Stimulated activated CD4-positive, alpha-beta T cell treated with anti-CD3 and anti-CD28 coated beads, Interleukin-4, amount 100 ng/mL, for 4 hours (primary cell): ENCODE results near the gene KRTAP10-3.

Experiments used
- DNase-seq, 2 experiments: peaks; one replicate each; pipeline ENCODE4 v3.0.0-alpha.2; 2020

Gene KRTAP10-3

DNA sequence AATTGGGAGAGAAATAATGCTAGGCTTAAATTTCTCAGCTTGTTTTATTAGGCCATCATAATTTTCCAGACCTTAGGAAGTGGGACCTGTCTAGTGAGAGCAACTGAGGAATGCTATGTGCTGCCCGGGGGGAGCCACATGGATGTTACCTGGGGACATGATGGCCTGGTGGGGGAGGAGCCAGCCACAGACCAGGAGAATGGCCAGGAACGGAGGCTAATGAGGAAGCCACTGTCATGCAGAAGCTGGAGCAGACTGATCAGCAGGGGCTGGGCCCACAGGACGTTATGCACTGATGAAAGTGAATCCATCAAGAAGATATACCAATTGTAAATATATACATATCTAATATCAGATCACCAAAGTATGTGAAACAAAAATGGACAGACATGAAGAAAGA is 14.0 kb downstream of the KRTAP10-3 start:
- no peak for DNase-seq

DNA sequence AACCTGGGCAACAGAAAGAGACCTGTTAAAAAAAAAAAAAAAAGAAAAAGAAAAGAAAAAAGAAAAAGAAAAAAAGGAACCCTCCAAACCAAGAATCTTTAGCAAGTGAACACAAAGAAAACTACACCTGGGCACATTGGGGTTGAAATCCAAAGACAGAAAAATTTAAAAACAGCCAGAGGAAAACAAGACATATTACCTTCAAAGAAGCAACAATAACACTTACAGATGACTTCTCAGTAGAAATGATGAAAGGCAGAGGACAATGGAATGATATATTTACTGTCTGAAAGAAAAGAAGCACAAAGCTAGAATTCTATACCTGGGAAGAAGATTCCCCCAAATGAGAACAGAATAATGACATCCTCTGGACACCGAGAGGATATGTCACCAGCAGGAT is 15.9 kb downstream of the KRTAP10-3 start:
- DNase-seq: no peak

DNA sequence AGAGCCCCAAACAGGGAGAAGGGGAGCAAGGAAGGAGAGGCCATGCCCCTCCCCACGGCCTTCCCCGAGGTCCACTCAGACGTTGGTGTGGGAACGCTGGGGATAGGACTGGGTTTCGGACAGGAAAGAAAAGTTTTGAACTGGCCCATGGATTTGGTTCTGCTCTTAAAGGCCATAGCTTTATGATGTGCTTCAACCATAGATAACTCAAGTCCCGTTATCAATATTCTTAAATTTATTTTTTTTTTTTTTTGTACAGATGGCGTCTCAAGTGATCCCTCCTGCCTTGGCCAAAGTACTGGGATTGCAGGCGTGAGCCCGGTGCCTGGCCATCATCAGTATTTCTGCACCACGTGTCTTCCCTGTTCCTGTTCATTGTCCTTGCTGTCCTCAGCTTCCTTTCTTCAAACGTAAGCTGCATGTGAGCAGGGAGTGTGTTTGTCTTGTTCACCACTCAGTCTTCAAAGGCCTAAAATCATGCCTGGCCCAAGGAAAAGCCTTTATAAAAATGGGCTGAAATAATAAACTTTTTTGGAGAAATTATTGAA is 17.8 kb downstream of the KRTAP10-3 start:
- DNase-seq: no peak

DNA sequence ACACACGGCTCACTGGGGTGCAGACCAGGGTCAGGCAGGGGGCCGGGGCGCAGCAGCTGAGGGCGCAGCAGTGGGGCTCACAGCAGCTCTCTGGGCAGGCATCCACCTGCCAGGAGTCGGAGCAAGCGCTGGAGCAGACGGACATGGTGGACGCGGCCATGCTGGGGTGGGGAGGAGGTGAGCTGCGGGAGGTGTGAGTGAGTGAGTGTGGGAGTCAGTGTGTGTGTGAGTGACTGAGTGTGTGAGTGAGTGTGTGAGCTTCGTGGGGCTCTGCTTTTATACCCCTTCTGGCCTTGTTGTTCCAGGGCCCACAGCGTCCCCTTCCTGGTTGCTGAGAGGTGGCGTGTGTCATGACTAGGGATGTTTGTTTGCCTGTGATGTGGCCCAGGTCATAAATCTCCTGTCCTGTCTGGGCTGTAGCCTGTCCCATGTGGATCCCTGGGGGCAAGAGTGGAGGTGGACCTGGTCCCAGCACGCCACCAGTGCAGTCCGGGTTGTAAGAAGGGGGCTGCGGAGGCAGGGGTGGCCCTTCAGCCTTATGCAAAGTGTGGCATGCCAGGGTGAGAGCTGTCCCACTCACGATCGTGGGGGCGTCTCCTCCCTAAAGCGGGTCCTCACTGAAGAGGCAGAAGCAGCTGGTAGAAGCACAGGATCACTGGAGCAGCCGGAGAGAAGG is 18.5 kb downstream of the KRTAP10-3 start, which contains the start of gene KRTAP10-1:
TSS of gene KRTAP10-1 (minus strand) at position 205 of the 676 bp plus-strand sequence. CDS start at position 160, 45 bp downstream.
- DNase-seq: no peak

DNA sequence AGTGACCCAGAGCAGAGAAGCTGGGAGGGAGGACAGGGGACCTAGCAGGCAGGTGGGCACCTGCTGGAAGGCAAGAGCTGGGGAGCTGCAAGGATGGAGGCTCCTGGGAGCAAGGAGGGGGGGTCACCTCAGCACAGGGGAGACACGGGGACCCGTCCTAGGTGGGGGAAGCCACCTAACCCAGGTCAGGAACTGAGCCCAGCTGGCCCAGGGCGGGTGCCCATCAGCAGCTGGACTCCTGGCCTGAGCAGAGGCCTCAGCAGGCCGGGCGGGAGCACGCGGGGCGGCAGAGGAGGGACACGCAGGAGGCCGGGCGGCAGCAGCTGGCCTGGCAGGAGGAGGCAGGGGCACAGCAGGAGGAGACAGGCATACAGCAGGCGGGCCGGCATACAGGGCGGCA is 19.5 kb downstream of the KRTAP10-3 start:
- no peak for DNase-seq

DNA sequence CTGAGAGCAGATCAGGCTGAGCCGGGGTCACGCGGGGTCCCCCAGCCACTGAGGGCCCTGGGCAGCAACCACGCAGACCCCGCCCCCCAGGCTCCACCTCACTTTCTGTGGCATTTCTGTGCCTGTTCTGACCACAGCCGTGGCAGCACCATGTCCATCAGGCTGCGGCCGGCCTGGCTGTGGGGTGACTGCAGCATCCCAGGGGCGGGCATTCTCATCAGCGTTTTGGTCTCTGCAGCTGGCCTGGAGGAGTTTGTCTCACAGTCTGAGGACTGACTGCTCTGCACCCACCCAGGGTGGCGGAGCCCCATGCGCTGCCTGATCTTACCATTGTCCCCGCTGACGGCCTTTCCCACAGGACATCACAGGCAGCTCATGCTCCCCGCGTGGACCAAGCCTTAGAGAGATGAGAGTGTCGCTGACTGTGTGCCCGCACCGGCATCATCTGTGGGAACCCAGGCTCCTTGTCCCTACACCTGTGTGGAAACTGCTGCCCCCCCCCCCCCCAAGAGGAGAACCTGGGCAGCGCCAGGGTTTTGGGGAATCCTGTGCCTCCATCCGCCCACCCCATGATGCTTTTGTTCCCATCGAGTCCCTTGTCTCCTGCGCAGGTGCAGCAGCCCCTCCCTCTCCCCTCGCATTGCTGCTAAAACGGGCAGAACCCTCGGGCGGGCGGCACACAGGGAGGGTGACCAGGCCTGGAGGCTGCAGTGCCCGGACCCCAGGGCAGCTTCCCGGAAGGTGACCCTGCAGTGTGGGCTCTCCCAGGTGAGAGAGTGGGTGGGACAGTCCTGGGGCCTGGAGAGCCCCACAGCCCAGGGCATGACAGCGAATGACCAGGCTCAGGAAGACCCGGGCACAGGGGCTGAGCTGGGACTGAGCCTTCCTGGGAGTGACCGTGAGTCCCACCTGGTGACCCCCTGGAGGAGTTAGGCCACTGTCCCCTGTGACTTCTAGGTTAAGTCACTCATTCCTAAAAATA is 20.4 kb downstream of the KRTAP10-3 start:
- DNase-seq: no peak

DNA sequence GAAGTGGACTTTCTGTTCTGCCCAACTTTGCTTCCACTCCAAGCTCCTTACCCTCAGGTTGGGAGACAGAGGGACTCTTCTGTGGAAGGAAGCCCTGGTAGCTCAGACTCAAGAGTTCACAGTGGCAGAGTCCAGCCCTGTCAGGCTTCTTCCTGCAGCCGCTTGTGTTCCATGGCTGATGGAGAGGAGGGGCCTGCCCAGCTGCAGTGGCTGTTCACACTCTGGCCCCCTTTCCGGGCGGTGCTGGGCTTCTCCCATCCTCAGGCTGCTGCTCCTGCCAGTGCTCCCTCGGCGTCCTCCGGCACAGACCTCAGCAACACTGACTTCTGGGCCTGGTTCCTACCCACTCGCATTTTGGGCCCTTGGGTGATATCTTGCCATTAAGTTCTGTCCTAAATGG is 22.6 kb downstream of the KRTAP10-3 start:
- no peak for DNase-seq

DNA sequence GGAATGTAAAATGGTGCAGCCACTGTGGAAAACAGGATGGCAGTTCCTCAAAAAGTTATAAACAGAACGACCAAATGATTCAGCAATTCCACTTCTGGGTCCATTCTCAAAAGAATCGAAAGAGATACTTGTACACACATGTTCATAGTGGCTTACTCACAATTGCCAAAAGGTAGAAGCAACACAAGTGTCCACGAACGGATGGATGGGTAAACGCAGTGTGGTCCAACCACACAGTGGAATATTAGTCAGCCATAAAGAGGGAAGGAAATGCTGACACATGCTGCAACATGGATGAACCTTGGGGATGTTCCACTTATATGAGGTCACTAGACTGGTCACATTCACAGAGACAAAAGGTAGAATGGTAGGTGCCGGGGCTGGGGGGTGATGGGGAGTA is 23.9 kb downstream of the KRTAP10-3 start:
- DNase-seq: no peak

DNA sequence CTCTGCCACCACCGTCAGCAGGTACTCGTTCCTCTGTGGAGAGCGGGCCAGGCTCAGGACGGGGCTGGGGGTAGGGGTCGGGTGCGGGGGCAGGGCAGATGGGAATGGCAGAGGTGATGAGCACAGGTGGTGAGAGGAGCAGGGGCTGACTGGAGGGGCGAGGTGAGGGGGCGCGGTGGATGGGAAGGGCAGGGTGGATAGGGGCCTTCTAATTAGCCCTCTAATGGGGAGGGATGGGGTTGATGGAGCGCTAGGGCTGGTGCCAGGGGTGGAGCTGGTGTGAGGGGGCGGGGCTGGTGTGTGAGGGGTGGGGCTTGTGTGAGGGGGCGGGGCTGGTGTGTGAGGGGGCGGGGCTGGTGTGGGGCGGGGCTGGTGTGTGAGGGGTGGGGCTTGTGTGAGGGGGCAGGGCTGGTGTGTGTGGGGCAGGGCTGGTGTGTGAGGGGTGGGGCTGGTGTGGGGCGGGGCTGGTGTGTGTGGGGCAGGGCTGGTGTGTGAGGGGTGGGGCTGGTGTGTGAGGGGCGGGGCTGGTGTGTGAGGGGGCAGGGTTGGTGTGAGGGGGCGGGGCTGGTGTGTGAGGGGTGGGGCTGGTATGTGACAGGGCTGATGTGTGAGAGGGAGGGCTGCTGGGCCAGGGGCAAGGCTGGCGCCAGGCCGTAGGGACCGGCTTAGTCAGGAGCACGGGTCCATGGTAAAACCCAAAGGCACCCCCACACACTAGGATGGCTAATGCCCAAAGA is 24.5 kb downstream of the KRTAP10-3 start:
- no peak for DNase-seq

DNA sequence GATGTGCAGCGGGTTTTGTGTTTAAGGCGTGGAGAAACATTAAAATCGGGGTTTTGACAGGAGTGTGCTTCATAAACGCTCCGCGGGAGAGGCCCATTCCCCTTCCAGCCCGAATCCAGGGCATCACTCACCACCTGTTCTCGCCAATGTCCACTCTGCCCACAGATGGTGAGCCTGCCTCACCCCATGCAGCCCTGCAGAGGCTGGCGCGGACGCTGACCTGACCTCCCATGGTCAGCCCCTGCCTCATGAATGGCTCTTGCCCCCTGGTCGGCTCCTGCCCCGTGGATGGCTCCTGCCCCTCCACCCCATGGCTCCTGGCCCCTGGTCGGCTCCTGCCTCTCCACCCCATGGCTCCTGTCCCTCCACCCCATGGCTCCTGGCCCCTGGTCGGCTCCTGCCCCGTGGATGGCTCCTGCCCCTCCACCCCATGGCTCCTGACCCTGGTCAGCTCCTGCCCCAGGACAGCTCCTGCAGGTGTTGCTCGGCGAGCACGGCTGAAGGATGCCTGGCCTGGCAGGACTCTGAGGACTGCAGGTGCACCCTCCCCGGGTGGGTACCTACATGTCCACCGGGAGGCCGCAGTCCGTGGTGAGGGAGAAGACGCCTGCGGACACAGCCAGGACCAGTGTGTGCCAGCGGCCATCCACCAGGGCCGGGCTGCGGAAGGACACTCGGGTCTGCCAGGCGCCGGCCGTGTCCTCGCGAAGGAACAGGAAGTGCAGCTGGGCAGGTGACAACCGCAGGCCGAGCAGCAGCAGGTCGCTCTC is 25.3 kb downstream of the KRTAP10-3 start:
- DNase-seq: no peak

DNA sequence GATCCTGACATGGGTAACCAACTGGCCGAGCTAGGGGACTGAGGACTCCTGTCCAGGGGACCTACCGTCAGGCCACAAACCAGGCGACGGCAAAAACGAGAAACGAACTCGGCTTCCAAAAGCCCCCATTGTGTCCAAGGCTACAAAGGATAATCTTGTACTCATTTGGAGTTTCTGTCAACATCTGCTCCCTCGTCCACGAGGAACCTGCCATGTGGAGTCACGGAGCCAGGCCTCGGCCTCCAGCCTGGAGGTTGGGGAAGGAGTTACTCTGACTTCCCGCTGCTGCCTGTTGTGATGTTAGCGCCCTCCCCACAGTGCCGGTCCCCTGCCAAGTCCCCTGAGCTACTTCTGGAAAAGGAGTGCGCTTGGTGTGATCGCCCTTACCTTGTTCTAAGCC is 25.9 kb downstream of the KRTAP10-3 start:
- DNase-seq: no peak

DNA sequence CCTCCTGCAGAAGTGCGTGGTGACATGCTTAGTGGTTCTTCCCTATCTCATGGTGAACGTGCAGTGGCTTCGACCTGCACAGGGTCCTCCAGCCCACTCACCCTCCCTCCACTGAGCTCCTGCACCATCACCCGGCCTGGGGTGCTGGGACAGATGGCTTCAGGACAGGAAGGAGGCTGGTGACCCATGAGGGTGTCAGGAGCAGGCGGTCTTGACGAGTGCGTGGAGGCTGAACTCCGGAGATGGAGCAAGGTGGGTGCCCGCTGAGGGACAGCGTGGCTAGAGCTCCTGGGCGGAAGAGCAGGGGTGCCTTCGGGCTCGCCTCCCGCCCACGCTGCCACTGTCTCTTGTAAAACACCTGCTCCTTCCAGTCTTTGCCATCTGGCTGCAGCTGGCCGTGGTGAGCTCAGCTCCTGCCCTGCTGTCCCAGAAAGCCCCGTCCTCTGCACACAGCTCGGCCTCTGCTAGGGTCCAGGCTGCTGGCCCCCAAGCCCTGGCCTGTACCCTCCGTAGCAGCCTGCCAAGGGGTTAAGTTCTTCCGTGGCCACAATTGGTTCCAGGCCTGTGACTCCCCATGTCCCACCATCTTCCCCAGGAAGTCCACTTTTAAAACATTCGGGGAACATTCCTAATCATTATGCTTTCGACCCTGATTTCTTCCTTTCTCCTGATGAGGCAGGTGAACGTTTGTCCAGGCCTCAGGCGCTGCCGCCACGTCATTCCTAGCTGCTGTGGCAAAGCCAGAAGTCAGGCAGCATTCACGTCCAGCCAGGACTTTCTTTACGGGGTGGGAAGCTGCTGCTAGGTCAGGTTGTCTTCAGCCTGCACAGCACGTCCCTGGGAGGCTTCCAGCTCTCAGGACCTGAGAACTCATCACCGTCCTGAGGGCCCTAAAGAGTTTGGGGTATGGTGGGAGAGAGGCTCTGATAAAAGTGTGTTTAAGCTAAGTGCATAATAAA is 26.7 kb downstream of the KRTAP10-3 start:
- no peak for DNase-seq

DNA sequence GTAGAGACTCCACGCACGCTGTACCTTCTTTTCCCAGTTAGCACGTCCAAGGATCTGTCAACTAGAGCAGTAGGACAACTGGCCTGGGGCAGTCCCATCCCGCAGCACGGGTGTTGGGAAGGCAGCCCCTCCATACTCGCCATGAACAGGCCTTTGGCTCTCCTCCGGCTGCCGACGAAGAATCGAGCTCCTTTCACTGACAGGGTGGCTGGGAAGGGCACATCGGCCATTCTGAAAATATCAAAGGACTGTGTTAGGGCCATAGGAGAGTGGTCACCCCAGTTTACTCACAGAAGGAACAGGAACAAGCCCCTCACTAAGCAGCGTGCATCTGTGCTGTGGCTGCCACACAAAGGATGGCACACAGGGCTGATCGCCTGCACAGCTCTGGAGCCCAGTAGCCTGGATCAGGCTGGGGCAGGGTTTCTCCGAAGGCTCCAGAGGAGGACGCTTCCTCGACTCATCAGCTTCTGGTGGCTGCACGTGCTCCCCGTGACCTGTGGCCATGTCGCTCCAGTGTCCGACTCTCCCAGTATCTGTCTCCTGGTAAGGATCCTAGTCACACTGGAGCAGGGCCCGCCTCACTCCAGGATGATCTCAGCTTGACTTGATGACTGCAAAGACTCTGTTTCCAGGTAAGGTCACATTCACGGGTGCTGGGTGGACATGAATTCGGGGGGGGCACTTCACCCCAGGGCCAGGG is 27.5 kb downstream of the KRTAP10-3 start:
- DNase-seq: no peak

DNA sequence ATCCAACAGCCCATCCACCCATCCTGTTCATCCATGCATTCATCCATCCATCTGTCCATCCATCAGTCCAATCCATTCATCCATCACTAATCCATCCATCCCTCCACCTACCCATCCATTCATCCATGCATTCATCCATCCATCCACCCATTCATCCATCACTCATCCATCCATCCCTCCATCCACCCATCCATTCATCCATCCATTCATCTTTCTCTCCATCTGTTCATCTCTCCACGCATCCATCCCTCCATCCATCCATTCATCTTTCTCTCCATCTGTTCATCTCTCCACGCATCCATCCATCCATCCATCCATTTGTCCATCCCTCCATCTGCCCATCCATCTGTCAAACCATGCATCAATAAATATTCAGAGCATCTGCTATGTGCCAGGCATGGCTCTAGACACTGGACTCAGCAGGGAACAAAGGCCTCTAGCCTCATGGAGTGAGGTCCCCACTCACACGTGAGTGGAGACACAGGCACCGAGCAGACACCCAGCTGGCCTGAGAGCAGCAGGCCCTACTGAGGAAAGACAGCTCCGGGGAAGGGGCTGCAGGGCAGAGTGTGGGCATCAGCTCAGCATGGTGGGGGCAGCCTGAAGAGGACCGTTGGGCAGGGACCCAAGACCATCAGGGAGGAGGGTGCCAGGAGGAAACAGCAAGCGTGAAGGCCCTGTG is 28.2 kb downstream of the KRTAP10-3 start:
- no peak for DNase-seq

DNA sequence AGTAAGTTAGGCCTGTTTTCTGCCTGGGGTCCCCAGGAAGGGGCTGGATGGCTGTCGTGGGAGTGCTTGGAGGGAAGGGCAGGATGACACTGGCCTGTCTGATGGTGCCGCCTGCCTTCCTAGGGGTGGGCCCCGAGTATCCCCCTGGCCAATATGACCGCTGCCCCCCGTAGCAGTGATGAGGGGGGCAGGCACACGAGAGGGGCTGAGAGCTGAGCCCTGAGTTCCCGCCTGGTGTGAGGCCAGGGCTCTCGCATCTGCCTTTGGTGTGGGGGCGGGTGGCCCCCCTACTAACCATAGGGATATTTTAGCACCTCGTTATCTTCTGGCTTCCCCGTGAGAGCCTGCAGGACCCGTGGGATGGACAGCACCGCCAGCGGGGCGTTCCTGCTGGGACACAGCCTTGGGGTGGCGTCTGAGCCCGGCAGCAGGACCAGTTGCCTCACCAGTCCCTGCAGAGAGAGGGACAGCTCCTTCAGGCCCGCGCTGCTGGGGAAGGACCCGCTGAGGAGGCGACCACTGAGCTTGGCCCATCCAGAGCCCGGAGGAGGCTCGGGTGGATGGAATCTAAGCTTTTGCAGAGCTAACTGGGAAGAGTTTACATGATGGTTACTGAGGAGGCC is 29.0 kb downstream of the KRTAP10-3 start:
- no peak for DNase-seq

DNA sequence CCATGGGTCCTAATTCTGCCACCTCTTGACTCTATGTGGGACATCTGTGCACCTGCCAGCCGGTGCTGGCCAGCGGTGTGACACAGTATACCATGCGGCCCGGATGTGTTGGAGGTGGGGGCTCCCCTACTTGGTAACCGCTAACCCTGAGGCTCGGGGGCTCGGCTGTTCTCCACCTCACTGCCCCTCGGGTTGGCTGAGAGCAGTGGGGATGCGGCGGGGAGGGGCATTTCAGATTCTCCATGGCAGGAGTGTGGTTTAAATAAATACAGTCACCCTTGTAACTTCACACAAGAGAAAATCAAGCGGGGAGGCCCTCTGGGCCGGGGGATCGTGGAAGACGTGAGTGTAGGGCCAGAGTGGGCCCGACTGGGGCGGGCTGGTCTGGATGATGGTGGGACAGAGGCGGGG is 29.6 kb downstream of the KRTAP10-3 start:
- DNase-seq: no peak

DNA sequence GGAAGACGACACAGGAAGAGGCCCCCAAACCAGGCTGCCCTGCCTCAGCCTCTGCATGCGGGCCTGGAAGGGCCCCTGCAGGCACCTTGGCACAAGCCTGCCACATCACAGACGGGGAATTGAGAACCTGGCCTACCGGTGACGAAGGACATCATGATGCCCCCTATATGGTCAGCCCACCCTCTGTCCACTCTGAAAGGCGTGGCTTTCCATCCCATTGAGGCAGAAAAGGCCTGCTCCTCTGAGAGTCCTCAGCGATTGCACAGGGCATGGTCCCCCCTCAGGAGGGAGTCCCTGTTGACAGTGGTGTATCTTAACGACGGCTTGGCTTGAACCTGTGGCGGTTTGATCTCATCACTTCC is 30.0 kb downstream of the KRTAP10-3 start:
- no peak for DNase-seq

DNA sequence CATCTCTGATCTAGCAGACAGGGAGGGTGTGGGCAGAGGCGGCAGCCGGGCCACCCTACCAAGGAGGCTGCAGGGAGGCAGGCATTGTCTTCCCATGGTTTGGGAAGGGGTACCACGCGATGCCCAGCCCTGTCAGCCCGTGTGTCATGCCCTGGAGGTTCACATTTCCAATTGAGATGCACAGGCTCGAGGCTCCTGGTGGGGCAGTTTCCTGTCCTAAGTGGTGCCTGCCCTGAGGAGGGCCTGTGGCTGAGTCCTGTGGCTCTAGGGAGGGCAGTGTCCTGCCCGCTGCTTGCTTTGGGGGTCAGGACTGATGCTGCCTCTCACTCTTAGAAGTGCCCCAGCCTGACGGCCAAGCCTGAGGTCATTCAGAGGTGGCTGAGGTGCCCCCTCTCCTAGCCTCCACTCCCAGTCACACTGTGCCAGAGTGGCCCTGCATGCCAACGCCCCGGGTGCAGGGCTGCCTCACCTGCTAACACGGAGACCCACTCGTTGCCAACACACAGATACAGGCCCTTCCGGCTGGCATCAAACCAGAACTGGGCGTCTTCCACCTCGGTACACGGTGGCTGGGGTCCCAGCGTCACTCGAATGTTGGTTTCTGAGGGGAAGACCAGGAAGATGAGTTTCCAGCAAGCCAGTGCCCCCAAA is 30.5 kb downstream of the KRTAP10-3 start:
- DNase-seq: no peak
